Activated CD4-positive, alpha-beta T cell treated with anti-CD3 and anti-CD28 coated beads, Interleukin-2, amount 50 U/mL, for 16 hours (primary cell): Measurements from ENCODE around the gene BMP2K.
"Not testable (repeated sequence)": the region's sequence is repeated elsewhere in the genome, so short reads cannot be mapped to it uniquely, and the experiment has no call there.

ENCODE experiments used
- DNase-seq: peaks from one replicate; pipeline ENCODE4 v3.0.0-alpha.2; 2020

The BMP2K gene

DNA sequence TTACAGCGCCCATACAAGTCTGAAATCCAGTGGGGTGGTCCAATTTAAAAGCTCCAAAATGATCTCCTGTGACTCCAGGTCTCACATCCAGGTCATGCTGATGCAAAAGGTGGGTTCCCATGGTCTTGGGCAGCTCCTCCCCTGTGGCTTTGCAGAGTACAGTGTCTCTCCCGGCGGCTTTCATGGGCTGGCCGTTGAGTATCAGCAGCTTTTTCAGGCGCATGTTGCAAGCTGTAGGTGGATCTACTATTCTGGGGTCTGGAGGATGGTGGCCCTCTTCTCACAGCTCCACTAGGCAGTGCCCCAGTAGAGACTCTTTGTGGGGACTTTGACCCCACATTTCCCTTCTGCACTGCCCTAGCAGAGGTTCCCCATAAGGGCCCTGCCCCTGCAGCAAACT, 92.6 kb downstream of the BMP2K start:
- DNase-seq: not testable (repeated sequence)

DNA sequence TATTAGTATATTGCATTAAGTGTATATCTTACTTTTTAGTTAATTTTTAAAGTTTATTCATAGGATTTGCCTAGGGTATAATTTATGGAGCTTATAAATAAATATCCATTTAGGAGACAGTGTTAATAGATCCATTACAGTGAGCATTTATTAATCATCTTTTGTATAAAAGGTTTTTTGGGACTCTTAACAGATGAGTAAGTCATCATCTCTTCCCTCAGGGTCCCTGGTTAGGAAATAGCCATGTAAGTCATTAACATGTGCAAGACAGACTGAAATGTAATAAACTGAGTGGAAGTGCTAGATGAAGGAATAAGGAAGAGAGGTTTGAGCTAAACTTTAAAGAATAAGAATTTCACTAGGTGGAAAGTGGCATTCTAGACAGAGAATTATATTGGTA, 93.9 kb downstream of the BMP2K start:
- no peak for DNase-seq

DNA sequence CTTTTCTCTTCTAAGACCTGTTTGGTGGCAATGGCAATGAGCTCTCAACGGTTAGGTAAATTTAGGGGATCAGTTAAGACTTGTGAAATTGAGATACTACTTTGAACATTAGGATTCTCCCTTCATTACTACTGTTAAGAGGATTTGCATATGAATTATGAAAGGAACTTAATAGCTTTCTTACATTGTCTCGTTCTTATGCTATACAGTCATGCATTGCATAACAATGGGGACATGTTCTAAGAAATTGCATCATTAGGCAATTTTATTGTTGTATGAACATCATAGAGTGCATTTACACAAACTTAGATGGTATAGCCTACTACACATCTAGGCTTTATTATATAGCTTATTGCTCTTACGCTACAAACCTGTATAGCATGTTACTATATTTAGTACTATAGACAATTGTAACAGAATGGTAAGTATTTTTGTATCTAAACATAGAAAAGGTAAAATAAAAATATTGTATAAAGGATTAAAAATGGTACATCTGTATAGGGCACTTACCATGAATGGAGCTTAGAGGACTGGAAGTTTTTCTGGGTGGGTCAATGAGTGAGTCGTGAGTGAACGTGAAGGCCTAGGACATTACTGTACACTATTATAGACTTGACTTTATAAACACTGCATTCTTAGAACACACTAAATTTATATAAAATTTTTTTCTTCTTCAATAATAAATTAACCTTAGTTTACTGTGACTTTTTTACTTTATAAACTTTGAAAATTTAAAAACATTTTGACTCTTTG, 100.6 kb downstream of the BMP2K start:
- DNase-seq: no peak

DNA sequence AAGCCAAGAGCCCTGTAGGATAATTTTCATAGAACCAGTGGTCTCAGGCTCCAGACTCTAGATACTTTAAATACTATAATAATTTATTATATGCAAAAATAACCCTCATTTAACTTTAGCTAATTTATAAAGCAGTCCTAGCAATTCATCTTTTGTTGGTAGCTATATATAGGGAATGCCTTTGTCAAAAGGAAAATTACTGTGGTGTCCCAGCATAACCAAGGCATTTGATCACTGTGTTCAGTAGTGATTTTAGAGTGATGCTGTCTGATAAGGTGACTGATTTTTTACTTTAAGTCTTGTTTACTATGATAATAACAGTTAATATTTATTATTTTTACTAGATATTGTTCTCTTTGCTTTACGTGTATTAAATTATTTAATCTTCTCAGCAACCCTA, 101.9 kb downstream of the BMP2K start:
- no peak for DNase-seq

DNA sequence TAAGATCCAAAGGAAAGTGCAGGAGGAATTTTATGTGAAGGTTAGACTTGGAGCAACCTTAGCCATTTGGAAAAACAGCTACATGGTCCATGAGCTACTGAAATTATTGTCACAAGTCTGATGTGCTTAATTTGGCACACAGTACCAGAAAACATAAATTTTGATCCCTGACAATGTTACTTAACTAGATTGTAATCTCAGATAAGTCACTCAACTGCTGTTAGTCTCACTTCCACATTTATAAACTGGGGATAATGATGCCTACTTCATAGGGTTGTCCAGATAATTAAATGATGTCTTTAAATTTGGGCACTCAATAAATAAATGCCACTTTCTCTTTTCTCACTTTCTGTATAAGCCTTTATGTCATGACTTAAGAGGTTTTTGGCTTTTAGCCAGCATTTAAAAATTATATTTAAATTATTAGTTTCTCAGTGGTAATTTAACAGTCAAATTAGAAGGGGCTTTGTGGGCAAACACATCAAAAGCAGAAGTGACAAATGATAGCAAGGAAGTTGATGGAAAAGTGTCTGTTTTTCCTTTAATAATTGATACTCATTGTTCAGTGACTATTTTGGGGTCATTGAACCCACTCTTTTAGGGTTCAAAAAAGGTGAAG, 104.8 kb downstream of the BMP2K start:
- no peak for DNase-seq

DNA sequence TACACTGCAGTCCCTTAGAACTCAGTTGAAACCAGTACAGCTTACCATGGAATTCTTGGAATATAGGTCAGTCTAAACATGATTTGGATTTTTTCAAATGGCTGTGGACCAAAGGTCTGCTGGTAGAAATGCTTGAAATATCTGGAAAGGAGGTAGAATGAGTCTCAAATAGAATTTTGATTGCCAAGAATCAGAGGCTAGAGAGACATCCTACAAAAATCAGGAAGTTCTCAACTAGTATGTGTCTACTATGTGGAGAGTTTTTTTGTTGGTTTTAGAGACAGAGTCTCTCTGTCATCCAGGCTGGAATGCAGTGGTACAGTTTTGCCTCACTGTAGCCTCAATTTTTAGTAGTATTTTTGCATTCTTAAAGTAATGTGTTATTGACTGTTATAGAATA, 109.4 kb downstream of the BMP2K start:
- no peak for DNase-seq

DNA sequence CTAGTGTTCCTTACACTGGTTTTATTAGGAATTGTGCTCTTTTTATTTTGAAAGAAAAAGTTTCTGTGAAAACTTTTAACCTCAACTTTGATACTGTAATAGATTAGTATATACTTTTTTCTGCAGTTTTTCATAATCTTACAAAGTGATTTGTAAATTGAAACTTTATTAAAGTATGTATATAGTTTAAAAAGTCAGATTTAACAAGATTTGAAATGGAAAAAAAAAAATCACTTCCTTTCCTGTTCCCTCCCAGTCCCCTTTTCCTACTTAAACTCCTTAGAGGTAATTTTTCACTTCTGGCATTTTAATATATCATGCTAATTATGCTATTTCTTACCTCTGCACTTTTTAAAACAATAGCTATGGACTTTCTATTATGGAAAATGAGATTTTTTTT, 113.8 kb downstream of the BMP2K start:
- no peak for DNase-seq

DNA sequence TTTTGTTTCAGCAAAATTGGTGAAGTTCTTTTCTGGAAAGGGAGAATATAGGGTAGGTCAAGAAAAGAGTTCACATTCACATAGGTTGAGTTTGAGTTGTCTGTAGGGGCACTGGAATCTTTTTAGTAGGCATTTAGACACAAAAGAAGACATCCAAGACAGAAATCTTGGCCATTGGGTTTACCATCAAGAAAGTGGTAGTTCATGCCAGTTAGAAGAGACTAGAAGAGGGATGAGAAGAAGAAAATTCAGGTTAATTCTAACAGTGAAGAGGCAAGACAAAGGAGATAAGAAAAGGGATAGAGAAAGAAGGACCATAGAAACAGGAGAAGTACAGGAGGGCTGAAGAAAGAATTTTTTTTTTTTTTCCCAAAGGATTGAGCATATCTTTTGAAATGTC, 123.2 kb downstream of the BMP2K start:
- no peak for DNase-seq

DNA sequence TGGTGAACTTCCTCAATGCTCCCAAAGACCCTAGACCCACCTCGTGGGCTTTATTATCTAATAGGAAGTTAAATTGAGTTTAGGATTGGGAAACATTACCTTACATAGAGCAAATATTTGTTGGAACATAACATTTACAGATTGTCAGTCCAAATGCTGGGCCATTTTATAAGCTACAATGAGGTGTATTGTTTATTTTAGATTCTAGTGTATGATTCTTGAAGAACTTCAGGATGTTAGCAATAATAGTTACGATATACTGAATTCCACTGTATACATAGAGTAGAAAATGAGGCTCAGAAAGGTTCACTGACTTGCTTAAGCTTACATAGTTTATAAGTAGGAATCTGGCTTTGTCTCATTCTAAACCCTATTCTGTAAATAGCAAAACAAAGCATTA, 125.7 kb downstream of the BMP2K start:
- no peak for DNase-seq

DNA sequence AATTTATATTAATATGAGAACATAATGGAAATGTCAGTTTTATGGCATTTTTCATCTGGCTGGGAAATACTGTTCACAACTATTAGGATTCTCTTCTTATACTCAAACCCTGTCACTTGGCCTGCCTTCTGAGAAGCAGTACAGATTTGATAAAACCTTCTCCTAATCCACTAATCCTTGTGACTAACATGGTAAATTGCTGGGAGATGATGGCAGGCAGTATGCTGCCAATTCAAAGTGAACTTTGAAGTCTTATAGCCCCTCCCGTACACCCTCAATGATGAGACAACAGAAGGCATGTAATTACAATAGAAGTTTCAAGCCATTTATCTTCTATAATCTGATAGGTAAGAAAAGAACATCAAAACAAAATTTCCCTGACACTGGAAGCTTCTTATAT, 126.1 kb downstream of the BMP2K start:
- DNase-seq: no peak

DNA sequence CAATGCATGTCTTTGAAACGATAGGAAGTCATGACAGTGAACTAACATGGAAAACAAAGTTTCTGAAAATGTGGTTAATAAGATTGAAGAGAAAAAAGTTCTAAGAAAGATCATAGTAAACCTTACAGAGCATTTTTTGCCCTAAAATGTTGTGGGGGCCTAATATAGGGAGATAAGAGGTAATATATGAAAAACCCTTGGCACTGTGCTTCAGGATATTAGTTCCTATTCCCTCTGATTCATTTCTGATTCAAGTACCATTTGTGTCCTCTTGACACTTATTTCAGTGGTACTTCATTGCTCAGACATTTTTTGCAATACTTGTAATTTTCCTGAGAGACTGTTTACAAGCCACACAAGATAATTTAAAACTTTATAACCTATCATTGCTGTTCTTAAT, 128.0 kb downstream of the BMP2K start:
- no peak for DNase-seq

DNA sequence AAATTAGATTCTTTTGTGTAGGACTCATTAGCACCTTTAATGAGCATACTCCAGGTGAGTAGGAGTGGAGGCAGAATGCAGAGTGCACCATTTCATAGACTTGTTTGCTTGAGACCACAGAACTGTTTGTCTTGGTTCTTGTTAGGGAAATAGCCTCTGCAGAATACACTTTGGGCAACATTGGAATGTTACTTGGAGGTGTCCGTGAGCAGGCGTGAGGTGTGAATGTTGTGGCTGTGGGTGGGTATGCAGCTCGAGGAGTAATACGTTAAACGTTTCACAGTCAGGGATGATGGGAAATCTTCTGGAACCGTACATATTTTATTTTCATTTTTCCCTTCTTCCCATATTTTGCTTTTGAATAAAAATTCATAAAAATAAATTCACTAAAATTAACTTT, 131.5 kb downstream of the BMP2K start:
- DNase-seq: no peak

DNA sequence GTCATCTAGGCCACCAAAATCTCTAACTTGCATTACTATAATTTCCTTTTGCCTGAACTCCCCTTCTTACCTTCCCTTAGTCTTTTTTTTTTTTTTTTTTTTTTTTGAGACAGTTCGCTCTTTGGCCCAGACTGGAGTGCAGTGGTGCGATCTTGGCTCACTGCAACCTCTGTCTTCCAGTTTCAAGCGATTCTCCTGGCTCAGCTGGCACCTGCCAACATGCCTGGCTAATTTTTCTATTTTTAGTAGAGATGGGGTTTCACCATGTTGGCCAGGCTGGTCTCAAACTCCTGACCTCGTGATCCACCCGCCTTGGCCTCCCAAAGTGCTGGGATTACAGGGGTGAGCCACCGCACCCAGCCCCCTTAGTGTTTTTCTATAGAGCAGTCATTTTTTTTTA, 132.8 kb downstream of the BMP2K start:
- not testable (repeated sequence) for DNase-seq

DNA sequence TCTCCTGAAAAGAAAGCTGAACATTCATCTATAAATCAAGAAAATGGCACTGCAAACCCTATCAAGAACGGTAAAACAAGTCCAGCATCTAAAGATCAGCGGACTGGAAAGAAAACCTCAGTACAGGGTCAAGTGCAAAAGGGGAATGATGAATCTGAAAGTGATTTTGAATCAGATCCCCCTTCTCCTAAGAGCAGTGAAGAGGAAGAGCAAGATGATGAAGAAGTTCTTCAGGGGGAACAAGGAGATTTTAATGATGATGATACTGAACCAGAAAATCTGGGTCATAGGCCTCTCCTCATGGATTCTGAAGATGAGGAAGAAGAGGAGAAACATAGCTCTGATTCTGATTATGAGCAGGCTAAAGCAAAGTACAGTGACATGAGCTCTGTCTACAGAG, 134.5 kb downstream of the BMP2K start:
- no peak for DNase-seq

DNA sequence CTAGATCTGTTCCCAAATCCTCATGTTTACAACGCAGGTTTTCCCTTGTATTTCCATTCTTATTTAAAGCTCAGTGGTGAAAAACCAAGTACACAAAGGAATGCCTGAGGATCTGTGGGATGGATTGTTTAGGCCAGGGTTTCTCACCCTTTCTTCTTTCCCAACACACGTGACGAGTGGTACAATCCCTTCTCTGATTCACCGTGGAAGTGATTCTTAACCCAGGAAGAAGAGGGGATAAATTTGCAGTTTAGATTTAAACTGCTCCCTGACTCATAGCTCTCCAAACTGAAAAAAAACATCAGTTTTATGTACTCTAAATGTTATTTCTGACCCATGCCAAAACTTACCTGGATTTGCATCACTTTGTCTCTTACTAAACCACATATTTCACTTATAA, 146.1 kb downstream of the BMP2K start:
- no peak for DNase-seq

DNA sequence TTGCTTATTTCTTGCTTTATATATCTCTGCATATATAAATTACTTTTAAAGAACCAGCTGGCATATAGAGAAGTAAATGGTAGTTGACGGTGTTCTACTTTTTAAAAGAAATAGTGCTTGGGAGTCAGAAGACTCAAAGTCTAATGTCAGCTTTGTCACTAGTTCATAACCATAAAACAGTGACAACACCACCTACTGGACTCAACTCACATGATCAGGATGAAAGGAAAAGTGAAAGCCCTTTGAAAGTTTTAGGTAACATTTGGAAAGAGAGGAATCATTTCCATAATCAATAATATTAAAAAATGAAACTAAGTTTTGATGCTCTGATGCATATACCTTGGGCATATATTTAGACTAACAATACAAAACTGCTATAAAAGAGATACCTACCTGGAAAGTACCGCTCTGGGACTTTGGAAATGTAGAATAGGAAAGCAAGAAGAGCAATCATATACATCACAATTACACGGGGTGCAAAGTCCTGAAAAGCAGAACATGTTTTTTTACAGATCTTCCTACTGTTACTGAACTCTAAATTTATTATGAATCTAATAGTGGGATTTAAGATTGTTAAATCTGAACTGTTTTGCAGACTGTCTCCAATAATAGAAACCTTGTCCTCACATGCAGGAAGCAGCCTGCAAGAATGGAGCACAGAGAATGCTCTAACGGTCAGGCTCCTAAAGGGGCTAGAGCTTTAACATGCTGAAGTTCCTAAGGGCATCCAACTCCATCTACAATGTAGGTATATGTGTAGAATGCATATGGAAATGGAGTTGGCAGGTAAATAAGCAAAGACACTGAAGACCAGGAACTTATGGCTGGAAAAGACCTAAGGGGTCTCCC, 147.5 kb downstream of the BMP2K start:
- no peak for DNase-seq

DNA sequence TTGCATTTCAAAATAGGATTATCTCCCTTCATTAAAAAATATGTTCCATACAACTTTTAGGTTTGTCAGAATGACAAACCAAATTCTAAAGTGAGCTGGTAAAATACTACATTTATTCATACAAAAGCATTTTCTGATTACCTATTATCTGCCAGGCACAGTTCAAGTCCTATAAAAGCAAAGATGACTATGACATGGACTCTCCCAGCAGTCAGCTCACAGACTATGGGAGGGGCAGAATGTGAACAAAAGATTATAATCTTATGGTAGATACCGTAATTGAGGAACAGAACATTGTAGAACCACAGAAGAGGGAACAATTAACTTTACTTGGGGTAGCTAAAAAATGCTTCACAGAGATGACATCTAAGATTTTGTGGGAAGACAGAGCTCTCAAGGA, 150.7 kb downstream of the BMP2K start:
- no peak for DNase-seq

DNA sequence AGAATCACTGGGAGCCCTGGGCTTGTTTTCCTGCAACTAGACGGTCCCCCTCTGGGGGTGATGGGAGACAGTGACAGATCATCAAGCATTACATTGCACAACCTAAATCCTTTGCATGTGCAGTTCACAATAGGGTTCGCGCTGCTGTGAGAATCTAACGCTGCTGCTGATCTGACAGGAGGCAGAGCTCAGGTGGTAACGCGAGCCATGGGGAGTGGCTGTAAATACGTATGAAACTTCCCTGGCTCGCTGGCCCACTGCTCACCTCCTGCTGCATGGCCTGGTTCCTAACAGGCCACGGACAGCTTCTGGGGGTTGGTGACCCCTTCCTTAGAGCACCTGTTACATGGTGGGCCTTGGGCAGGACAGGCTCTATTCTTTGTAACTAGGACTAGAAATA, 152.7 kb downstream of the BMP2K start:
- DNase-seq: no peak

DNA sequence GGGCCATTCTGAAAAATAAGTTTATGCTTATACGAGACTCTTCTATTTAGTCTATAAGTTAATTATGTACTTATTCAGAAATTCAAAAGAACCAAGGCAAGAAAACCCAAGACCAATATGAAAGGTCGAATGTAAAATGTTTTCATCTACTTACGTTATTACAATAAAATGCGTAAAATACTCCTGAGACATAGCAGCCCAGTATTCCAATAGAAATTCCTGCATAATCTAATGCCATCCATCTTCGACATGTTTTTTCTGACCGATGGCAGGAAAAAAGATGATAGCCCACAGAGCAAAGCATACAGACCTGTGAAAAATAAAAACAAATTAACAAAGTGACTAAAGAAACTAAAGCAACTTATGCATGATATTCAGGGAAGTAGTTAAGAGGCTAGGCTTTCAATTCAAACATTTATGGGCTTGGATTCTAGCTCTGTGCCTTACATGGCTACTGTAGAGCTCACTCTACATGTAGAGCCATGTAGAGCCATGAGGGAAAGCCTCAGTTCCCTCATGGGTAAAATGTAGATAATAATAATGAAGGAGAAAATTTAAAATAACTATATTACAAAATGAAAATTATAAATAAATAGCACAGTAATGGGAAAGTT, 154.0 kb downstream of the BMP2K start:
- DNase-seq: no peak

DNA sequence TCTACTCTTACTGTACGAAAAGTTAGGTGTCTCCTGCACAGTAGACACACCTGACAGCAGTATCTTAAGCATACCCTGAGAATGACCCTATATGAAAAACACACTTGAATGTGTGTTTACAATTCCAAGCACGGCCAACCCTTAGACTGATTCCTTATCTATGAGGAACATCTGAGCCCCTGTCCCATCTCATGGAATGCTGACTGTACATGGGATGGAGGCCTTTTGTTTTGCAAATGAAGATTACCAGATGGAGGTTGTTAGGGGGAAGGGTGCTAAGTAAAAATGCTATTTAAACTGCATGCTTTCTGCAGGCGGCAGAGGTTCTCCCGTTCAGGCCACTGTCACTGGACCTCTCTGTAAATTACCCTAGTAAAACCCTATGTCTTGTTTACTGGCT, 160.8 kb downstream of the BMP2K start:
- DNase-seq: no peak

DNA sequence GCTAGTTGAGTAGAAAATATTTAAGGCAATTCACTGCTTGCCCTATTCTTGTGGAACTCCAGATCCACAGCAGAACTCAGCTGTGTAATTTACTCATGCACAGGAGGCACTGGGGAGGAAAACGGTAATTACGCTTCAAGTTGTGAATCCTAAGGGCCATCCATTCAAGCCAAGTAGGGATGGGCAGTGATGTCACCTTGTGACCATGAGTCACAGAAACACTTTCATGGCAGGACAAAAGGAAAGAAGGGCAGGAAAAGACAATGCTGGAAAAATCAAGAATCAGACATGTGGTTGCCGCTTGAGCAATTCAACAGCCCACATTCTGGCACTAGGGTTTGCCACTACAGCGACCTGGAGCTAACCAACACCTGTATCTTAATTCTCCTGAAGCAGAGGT, 161.7 kb downstream of the BMP2K start:
- DNase-seq: no peak

DNA sequence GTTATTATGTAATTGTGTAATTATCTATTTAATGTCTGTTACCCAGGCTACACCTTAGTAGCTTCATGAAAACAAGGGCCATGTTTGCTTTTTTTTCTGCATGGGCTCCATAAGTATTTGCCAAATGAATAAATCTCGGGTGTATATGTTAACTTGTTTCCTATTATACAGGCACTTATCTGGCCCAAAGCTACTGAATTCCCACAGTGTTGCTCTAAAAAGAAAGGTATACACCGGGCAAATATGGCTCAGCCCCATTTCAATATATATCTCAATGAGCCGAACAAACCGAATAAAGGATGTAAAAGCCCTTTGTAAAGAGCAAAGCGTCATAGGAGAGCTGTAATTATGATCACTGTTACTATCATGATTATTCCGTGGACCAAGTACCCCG, 162.3 kb downstream of the BMP2K start:
- DNase-seq: no peak

DNA sequence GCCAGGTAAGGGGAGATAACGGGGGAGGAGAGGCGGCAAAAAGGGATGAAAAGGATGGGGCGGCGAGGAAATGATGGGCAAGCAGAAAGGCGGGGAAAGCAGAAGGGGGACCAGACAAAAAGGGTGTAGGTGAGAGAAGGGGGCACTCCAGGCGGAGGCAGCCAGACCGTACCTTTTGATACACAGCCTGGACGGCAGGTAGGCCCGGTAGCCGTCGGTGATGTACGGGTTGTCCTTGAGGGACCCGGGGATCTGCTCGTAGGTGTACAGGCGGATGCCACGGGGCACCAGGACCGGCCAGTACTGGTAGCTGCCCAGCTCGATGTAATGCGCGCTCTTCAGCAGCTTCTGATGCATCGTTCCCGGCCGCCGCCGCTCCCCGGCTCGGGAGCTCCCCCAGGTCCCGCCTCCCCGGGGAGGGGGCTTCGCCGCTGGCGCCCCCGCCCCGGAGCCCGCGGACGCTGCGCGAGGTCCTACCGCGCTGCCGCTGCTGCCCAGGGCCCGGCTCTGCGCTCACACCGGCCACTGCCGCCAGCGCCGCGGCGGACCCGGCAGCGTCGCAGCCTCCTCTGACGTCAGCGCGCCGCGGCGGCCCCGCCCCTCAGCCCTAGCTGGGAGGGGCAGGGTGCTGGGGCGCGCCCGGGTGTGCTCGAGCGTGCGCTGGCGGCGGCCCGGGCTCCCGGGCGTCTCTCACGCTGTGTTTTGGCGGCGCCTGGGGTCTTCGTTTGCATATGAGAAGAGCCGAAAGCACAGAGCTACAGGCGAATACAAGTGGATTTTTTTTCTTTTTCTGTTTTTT, 162.9 kb downstream of the BMP2K start, which contains the start of gene PAQR3:
PAQR3 (minus strand) TSS at position 571 of the 799 bp plus-strand sequence; CDS start at position 357, 214 bp downstream.
- peak; percentile 86 for DNase-seq
